ENCODE data around the gene SIX6.
"Not testable (repeated sequence)": the region's sequence is repeated elsewhere in the genome, so short reads cannot be mapped to it uniquely, and the experiment has no call there.

Gene SIX6

DNA sequence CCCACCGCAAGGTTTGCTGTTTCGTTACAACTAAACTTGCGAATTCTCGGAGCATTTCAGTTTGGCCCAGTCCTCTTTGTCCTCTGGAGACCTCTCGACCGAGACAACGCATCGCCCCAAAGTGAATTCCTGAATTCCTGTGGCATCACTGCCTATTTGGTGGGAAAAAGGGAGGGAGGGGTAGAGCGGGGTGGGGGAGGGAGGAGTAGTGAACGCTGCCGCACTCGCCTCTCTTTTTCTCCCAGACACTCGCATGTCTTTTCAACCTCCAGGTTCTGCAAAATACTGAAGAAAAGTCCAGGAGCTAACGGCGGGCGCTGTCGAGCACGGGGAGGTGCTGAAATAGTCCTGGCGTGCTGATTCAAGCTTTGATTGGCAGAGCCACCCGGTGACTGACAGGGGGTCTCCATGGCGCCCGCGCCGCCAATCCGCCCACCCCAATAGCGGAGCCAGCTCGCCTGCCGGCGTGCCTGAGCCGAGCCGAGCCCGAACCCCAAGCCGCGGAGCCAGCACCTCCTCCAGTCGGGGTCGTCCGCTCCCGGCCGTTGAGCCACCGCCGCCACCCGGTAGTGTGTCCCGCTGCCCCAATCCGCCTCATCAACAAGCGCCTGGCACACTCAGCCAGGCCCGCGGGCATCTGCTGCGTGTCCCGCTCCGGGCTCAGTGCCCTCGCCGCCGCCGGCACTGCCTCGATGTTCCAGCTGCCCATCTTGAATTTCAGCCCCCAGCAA, at the start of gene SIX6:
Gene SIX6, plus strand, starts transcription at position 440 of the 731 bp plus-strand sequence. Its CDS starts 253 bp downstream, at position 693.
- no peak for DNase-seq
- intact Hi-C loops (cut with DNase I) = no loop called here

DNA sequence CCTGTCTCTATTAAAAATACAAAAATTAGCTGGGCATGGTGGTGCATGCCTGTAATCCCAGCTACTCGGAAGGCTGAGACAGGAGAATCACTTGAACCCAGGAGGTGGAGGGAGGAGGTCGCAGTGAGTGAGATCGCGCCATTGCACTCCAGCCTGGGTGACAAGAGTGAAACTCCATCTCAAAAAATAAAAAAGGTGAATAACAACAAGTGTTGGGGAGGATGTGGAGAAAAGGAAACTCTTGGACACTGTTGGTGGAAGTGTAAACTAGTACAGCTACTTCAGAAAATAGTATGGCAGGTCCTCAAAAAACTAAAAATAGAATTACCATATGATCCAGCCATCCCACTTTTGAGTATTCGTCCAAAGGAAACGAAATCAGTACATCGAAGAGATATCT, 28.7 kb upstream of the SIX6 start:
- DNase-seq; intact Hi-C loops (cut with DNase I): not testable (repeated sequence)

DNA sequence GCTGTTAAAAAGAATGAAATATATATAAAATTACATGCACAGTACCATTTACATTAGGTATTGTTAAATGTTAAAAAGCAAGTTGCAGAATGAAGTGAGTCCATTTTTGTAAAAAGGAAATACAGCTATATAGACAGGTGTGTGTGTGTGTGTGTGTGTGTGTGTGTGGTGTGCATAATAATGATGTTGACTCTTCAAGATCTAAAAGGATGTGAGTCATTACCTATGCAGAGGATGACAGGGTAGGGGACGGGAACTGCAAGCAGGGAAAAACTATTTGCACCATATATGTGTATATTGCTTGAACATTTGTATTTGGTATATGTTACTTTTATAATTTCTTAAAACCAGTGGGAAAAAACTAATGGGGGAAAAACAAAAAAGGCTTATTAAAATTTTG, 26.2 kb upstream of the SIX6 start:
- intact Hi-C loops (cut with DNase I) = no loop called here
- DNase-seq = no peak

DNA sequence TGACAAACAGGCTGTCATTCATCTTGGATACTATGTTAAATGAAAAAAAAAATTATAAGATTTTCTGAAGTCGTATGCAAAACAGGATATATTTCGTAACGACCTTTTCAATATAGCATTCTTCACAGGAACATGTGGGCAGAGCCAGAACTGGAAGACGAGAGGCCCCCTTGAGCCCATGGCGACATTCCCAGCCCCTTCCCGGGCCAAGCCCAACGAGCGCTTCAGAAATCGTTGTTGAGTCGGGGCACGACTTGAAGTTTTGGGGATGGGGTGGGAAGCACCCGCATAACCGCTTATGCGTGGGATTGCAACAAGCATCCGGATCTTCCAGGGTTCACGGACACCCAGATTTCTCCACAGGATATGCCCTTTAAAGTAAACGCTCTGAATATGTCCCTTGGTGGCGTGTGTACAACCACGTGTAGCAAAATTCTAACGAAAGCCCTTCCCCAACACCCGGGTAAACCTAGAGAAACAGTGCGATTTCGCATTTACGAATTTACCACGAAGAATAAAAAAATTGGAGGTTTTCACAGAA, 23.8 kb upstream of the SIX6 start:
- no peak for DNase-seq
- intact Hi-C loops (cut with DNase I) = no loop called here

DNA sequence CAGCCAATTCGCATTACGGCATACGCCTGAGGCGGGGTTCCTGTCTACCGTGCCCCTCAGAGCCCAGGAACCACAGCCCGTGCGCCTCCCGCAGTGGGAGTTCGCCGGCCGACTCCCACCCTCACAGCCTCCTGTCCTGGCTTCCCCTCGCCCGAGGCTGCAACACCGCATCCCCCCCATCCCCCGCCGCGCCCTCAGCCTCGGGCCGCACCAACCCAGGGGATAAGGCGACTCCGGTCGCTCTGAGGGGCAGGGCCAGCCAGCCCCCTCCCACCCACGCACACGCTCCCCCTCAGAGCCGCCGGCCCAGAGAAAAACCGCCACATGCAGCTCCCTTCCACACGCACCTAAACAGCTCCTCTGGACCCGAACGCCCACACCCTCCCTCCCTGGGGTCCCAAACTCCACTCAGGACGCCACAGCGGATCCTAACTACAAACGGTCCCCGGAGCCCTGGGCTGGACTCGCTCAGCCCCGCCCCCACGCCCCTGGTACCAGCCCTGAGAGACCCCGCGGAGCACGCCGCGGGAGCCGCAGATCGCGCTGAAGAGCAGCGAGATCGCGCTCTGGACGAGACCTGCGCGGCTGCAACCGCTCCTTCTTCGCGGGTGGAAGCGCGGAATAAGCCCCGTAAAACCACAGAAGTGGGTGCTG, 23.2 kb upstream of the SIX6 start, which contains the start of gene C14orf39:
Gene C14orf39, minus strand, starts transcription at position 466 of the 654 bp plus-strand sequence. CDS start 985 bp downstream, outside the sequence.
- DNase-seq = no peak
- intact Hi-C loops (cut with DNase I) = no loop called here

DNA sequence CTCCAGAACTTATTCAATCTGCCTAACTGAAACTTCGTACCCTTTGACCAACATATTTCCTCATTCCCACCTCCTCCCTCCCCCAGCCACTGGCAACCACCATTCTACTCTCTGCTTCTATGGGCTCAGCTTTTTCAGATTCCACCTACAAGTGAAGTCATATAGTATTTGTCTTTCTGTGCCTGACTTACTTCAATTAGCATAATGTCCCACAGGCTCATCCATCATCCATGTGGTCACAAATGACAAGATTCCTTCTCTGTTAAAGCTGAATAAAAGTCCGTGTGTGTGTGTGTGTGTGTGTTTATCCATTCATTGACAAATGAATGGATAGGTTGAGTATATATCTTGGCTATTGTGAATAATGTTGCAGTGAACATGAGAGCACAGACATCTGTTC, 21.7 kb upstream of the SIX6 start:
- intact Hi-C loops (cut with DNase I) = no loop called here
- no peak for DNase-seq

DNA sequence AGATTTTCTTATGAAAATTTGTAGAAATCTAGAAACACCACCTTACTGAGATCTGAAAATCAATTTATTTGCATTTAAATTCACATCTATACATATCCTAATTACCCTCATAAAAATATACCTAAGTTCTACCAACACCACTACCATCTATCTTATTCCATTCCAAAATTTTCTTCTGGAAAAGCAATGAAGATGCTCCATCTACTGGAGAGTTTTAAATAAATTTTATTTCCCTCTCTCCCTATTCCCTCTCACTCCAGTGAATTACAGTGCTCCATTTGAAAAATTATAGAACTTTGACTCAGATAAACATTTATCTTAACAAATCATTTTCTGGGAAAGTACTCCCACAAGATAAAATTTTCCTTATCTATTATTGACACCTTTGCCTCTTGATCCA, 20.8 kb upstream of the SIX6 start:
- DNase-seq = no peak
- intact Hi-C loops (cut with DNase I) = no loop called here

DNA sequence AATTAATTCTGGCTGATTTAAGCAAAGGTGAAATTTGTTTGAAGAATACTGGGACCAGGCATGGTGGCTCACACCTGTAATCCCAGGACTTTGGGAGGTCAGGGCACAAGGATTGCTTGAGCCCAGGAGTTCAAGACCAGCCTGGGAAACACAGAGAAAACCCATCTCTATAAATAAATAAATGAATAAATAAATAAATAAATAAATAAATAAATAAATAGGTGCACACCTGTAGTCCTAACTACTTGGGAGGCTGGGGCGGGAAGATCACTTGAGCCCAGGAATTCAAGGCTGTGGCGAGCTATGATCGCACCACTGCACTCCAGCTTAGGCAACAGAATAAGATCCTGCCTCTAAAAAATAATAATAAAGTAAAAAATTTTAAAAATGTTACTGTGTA, 18.7 kb upstream of the SIX6 start:
- no peak for DNase-seq
- intact Hi-C loops (cut with DNase I) = no loop called here

DNA sequence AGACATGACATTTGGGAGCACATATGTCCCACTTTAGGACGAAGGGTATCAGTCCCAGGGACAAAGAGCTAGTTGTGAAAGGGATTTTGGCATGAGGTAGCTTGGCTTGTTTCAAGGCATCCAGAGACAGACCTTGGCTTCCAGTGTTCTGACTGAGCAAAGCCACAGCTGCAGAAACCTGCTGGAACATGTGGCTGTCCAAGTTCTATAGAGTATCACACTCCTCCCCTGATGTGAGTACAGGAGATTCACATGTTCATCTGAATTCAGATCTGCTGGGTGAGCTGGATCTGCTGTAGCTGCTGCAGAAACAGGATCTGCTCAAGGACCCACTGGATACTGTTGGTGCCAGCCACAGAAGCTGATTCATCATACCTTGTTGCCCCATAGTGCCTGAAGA, 13.0 kb upstream of the SIX6 start:
- no peak for DNase-seq
- intact Hi-C loops (cut with DNase I) = no loop called here

DNA sequence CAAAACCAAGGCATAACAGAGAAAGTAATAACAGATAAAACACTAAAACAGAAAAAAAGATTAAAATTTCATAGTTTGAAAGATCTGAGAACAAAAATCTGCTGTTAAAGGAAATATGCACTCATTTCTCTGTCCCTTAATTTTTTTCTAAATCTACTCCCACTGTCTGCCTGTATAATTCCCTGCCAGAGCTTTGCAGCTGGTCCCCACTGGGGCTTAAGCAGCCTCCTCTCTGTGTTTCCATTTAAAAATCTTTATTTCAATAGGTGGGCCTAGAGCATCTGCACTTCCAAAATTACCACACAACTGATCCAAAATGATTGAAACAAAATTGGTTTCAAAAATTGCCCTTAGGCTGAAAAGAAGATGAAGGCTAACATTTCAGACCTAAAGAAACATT, 6.4 kb upstream of the SIX6 start:
- intact Hi-C loops (cut with DNase I) = no loop called here

DNA sequence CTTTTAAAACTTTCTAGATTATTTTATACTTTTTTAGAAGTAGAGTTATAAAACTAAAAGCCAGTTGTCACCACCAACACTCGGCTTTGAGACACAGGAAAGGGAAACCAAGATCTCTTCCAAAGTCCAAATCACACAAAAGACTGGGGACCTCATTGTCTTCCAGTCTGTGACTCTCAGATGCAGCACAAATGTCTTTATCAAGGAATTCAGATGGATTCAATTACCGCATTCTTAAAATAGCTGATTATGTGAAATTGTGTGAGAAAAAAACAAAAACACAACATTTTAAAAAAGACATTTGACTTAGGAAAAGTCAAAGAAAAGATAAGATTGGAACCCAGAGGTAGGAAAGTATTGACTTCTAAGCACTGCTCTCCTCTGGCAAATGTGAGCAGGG, 3.5 kb upstream of the SIX6 start:
- intact Hi-C loops (cut with DNase I) = no loop called here
- no peak for DNase-seq

More for the DNA sequence above, 6.4 kb upstream of the SIX6 start:
- DNase-seq = no peak

DNA sequence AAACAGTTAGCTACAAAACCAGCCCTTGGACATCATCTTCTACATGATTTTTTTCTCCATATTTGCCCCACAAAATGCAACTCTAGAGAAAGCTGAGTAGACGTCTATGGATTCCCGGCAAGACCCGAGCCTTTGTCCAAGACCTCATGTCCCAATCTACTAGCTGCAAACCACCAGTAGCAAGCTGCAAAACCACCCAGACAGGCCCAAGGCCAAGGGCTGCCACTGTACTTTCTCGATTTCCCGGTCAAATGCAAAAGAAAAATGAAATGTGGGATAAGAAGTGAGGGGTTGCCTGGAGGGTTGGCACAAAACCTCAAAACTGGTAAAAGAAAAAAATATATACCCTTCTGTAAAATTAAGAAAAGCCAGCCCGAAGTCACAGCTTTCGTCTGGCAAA, 2.9 kb upstream of the SIX6 start:
- intact Hi-C loops (cut with DNase I) = no loop called here
- DNase-seq = no peak

DNA sequence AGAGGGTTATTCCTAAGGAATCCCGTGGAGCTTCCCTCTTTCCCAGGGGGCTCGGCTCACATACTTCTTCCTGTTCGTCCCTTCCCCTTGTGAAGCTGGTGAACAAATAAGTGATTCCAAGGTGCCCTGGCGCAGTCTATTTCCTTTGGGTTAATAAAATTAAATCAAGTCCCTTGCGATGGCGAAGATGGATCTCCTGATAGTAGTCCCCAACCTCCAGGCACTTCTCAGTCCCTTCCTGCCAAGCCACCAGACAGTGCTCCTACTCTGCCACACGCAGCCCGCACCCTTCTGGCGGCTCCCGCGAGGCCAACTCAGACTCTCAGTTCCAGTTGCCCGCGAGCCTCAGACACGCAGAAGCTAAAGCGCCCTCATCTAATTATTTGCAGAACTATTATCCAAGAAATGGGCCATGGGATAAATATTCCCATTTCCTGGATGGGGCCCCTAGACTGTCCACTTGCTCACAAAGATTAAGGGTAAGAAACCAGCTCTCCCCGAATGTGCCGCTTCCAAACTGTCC, 2.4 kb upstream of the SIX6 start:
- DNase-seq = no peak

DNA sequence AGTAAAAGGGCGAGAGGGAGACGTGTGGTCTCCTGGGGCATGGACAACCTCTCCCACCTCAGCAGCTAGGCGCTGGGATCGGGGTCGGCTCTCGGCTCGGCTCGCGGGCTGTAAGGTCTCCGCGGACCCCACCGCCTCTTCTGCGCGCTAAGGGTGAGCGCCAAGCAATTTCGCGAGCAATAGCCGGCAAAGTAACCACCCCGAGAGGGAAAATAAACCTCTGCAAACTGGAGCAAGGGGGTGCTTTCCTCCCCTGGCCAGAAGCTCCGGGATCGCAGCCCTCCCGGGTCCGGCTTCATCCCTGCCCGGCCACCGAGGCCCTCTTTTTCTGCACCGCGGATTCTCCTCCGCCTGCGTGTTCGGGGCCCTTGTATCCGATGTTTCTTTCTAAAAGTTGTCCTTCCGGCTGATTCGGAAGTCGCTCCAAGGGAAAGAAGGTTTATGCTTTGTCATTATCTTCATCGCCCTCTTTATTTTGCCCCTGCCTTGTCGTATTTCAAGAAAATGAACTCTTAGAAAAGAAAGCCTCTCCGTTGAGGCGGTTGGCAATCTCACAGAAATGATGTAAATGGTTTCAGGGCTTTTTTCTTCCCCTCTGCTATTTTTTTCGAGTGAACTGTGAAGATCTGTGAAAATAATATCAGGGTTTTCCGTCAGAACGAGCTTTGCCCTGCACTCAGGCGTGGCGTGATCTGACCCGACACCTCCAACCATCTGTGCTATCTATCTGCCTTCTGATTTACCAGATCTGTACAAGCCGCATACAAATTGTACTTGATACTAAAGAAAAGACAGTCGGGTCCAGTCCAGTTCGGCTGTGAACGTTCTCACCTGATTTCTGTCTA, 1.7 kb upstream of the SIX6 start:
- intact Hi-C loops (cut with DNase I) = no loop called here
- DNase-seq = no peak

More for the DNA sequence above, 2.4 kb upstream of the SIX6 start:
- intact Hi-C loops (cut with DNase I) = no loop called here

DNA sequence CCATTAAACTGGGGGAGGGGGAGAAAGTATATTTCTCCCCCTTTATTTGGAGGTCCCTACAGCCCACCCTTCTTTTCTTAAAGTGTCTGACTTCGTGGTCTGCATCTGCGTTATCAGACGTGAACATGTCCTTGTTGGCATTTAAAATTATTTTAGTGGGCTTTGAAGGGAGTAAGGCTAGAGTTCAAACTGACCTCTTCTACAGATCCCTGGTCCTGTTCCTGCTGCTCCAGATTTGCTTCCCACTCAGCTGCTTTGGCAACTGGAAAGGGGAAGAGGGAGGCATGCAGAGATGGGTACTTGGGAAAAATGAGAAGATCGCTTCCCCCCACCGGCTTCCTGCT, 611 bp upstream of the SIX6 start:
- DNase-seq = no peak
- intact Hi-C loops (cut with DNase I) = no loop called here

DNA sequence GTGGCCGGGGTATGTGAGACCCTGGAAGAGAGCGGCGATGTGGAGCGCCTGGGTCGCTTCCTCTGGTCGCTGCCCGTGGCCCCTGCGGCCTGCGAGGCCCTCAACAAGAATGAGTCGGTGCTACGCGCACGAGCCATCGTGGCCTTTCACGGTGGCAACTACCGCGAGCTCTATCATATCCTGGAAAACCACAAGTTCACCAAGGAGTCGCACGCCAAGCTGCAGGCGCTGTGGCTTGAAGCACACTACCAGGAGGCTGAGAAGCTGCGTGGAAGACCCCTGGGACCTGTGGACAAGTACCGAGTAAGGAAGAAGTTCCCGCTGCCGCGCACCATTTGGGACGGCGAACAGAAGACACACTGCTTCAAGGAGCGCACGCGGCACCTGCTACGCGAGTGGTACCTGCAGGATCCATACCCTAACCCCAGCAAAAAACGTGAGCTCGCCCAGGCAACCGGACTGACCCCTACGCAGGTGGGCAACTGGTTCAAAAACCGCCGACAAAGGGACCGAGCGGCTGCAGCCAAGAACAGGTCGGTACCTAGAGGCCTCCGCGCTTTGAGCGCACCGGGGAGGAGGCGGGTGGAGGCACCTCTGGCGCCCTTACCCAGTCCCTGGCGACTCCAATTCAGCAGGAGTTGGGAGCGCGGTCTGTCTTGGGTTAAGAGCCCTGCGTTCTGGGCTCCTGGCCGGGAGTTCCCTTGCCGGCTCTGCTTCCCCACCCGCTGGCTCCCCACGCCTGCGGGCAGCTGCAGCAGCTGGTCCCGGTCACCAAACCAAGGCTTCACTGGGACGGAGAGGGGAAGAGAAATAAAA, 700 bp downstream of the SIX6 start:
- no peak for DNase-seq
- intact Hi-C loops (cut with DNase I) = no loop called here

DNA sequence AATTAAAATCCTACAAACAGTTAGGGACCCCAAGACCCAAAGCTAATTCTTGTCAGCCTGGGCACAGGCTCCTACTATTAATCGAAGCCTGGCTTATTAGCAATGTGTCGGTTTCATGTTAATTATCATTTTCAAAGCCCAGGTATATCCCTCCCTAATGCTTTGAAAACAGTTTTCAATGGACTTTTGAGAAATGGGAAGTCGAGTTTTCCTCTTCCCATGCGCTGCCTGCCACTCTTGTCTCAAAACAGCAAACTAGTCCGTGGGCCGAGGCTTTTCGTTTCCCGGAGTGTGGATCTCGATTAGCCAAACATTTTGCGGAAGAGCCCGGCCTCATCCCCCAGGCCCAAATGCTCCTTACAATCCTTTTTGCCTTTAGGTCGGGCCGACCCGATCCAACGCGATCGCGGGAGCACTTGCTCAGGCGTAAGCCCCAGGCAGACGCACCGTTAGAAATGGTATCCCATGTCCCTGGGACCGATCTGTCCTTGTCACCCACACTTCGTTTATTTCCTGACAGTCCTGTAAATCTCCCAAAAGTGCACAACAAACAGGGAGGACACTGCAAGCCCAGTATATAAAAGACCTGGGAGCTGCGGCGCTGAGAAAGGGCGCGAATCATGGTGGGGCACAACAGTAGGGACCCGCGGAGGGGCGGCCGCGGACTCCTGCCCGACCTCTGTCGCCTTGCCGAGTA, 1.5 kb downstream of the SIX6 start:
- intact Hi-C loops (cut with DNase I) = no loop called here
- no peak for DNase-seq

DNA sequence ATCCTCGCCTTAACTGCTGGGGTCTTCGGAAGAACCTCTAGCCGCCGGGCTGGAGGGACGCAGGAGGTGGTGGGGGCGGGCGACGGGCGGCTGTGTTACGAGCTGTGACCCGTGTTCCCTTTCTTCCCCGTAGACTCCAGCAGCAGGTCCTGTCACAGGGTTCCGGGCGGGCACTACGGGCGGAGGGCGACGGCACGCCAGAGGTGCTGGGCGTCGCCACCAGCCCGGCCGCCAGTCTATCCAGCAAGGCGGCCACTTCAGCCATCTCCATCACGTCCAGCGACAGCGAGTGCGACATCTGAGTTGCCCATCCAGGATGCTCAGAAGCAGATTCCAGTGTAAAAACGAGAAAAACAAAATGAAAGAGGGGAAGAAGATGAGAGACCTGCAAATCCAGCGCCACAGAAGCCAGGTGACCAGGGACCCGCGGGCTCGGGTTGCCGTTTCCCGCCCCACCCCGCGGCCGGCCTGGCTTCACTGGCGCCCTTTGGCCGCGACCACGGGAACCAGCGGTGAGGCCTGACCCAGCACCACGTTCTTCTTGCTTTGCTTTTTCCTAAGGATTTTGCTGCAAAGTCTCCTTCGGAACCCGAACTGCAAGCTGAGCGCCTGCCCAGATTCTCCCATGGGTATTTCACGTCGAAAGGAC, 2.1 kb downstream of the SIX6 start:
- intact Hi-C loops (cut with DNase I) = no loop called here
- no peak for DNase-seq
